IMR-90 (cell line): ENCODE data around the gene IL1RAPL1. TPM values are rescaled to one million over a fixed set of nuclear protein-coding genes. Genes with fewer than 3 reads are reported as not detected.

Experiments
- ATAC-seq: fragments of 200-7000 bp; cut with Tn5 transposase; 2 replicates; pipeline ENCODE4 v1.9.1; 2020; ENCODE audit warnings: low read depth, mild to moderate bottlenecking, moderate library complexity
- BruUV-seq: library from RNA; stranded (reverse); fragments of 400-500 nt; replicated peaks from 2 replicates; lab custom pipeline; 2021; lab: Mats Ljungman, UMichigan
- CTCF ChIA-PET: fragments of 300-600 bp; formaldehyde crosslinking; extraction: SDS; loops from one replicate; lab custom pipeline; 2021; ENCODE audit warnings: antibody characterized with exemption; lab: Yijun Ruan, JAX
- POLR2A ChIA-PET: fragments of 300-600 bp; sonication (Branson Sonifier 250); formaldehyde crosslinking; loops from one replicate; lab custom pipeline; 2022; ENCODE audit warnings: antibody characterized with exemption; ENCODE audit not compliant: unreplicated experiment; lab: Charles Lee
- DNase-seq: peaks from one replicate; pipeline ENCODE4 v3.0.0; 2013
- H2AFZ ChIP-seq: replicated peaks from 2 replicates; pipeline ENCODE3; 2013; ENCODE audit warnings: low read length, mild to moderate bottlenecking; ENCODE audit not compliant: poor library complexity
- H2AK5ac ChIP-seq: 2 replicates; pipeline ENCODE4 v1.6.1; 2013; ENCODE audit warnings: low read depth, low read length, inconsistent platforms
- H2AK9ac ChIP-seq: replicated peaks from 2 replicates; pipeline ENCODE3; 2013; ENCODE audit warnings: mild to moderate bottlenecking, low read depth, low read length, moderate library complexity; ENCODE audit not compliant: poor library complexity
- H2BK120ac ChIP-seq: 2 replicates; pipeline ENCODE4 v1.6.1; 2013; ENCODE audit warnings: low read depth, low read length, inconsistent platforms
- H2BK15ac ChIP-seq: 3 replicates; pipeline ENCODE4 v1.6.1; 2013; ENCODE audit warnings: low read depth, low read length, inconsistent platforms
- H2BK20ac ChIP-seq: 2 replicates; pipeline ENCODE4 v1.6.1; 2013; ENCODE audit warnings: low read depth, mild to moderate bottlenecking, inconsistent platforms, low read length, moderate library complexity
- H2BK5ac ChIP-seq: 2 replicates; pipeline ENCODE4 v1.6.1; 2013; ENCODE audit warnings: mild to moderate bottlenecking, low read depth, low read length, inconsistent platforms; ENCODE audit not compliant: poor library complexity, severe bottlenecking
- H3K14ac ChIP-seq: replicated peaks from 2 replicates; pipeline ENCODE4 v1.6.1; 2013; ENCODE audit warnings: low read depth, low read length, inconsistent platforms
- H3K18ac ChIP-seq: 2 replicates; pipeline ENCODE4 v1.6.1; 2013; ENCODE audit warnings: low read depth, low read length, control low read depth
- H3K23ac ChIP-seq: 2 replicates; pipeline ENCODE4 v1.6.1; 2013; ENCODE audit warnings: low read depth, low read length, inconsistent platforms
- H3K27ac ChIP-seq: 2 replicates; pipeline ENCODE4 v1.5.1; 2013; ENCODE audit warnings: mild to moderate bottlenecking, control low read depth, low read length; ENCODE audit not compliant: insufficient read depth
- H3K27me3 ChIP-seq: 2 replicates; pipeline ENCODE4 v1.6.1; 2013; ENCODE audit warnings: low read length; ENCODE audit not compliant: control insufficient read depth, insufficient read depth
- H3K36me3 ChIP-seq: 2 replicates; pipeline ENCODE4 v1.6.1; 2013; ENCODE audit warnings: low read length, mixed read lengths; ENCODE audit not compliant: control insufficient read depth, insufficient read depth
- H3K4ac ChIP-seq: 2 replicates; pipeline ENCODE4 v1.6.1; 2013; ENCODE audit warnings: low read depth, low read length, inconsistent platforms
- H3K4me1 ChIP-seq: 2 replicates; pipeline ENCODE4 v1.6.1; 2013; ENCODE audit warnings: low read length, mixed read lengths; ENCODE audit not compliant: control insufficient read depth, insufficient read depth
- H3K4me2 ChIP-seq: 2 replicates; pipeline ENCODE4 v1.6.1; 2013; ENCODE audit warnings: low read depth, mild to moderate bottlenecking, control low read depth, low read length, moderate library complexity
- H3K4me3 ChIP-seq: 2 replicates; pipeline ENCODE4 v1.5.1; 2013; ENCODE audit warnings: low read depth, mild to moderate bottlenecking, control low read depth, low read length, moderate library complexity; ENCODE audit not compliant: insufficient read depth
- H3K56ac ChIP-seq: 2 replicates; pipeline ENCODE4 v1.6.1; 2013; ENCODE audit warnings: low read length, inconsistent platforms; ENCODE audit not compliant: insufficient read depth; ENCODE audit errors: extremely low read depth
- H3K79me1 ChIP-seq, 2 experiments: 2 replicates each; pipeline ENCODE4 v1.6.1; 2013; ENCODE audit warnings: low read length in 2 of 2, inconsistent platforms in 1 of 2, low read depth in 1 of 2
- H3K9ac ChIP-seq: 2 replicates; pipeline ENCODE4 v1.6.1; 2013; ENCODE audit warnings: low read depth, low read length, control low read depth
- H3K9me1 ChIP-seq: 2 replicates; pipeline ENCODE4 v1.6.1; 2013; ENCODE audit warnings: low read length, inconsistent platforms; ENCODE audit not compliant: insufficient read depth
- H3K9me3 ChIP-seq: 2 replicates; pipeline ENCODE4 v1.6.1; 2013; ENCODE audit warnings: low read length; ENCODE audit not compliant: control insufficient read depth, insufficient read depth
- H4K20me1 ChIP-seq: 2 replicates; pipeline ENCODE4 v1.6.1; 2013; ENCODE audit warnings: low read length, inconsistent platforms; ENCODE audit not compliant: insufficient read depth
- H4K5ac ChIP-seq: 2 replicates; pipeline ENCODE4 v1.6.1; 2013; ENCODE audit warnings: mild to moderate bottlenecking, low read depth, low read length, control low read depth
- H4K8ac ChIP-seq, 2 experiments: 2 replicates each; pipeline ENCODE4 v1.6.1; 2013; ENCODE audit warnings: low read depth in 2 of 2, low read length in 2 of 2, control low read depth in 1 of 2, inconsistent platforms in 1 of 2
- H4K91ac ChIP-seq: 2 replicates; pipeline ENCODE4 v1.6.1; 2013; ENCODE audit warnings: low read depth, low read length, inconsistent platforms; ENCODE audit not compliant: insufficient read depth
- BHLHE40 ChIP-seq: fragments of 150-350 bp; IDR thresholded peaks from 2 replicates; pipeline ENCODE4 v1.6.1; 2016; ENCODE audit warnings: mild to moderate bottlenecking, low read depth, low read length
- CHD1 ChIP-seq: IDR thresholded peaks from 2 replicates; pipeline ENCODE4 v1.6.1; 2012; ENCODE audit warnings: low read depth, low read length, improper control_type of control experiment
- MAFK ChIP-seq: IDR thresholded peaks from 2 replicates; pipeline ENCODE4 v1.6.1; 2012; ENCODE audit warnings: low read depth, low read length, improper control_type of control experiment
- MXI1 ChIP-seq: IDR thresholded peaks from 2 replicates; pipeline ENCODE4 v1.6.1; 2012; ENCODE audit warnings: low read depth, mild to moderate bottlenecking, low read length, moderate library complexity, borderline replicate concordance
- WGBS, 2 experiments: methylation state at CpG; one replicate each; pipeline versions ENCODE4 v1.1.5 to v1.1.7; 2013; ENCODE audit warnings: missing lambda C conversion rate in 2 of 2; ENCODE audit not compliant: insufficient read length in 1 of 2; ENCODE audit errors: extremely low coverage in 2 of 2; 5-methylcytosine and 5-hydroxymethylcytosine counted together
- dilution Hi-C: fragments of 300-500 bp; cut with HindIII; formaldehyde crosslinking; loops from one replicate; pipeline ENCODE4 v1.14.3; 2018; ENCODE audit warnings: low sequenced_read_pairs; ENCODE audit not compliant: unreplicated experiment
- in situ Hi-C: fragments of 300-500 bp; cut with MboI; formaldehyde crosslinking; loops from 3 replicates; pipeline ENCODE4 v1.14.3; 2019; ENCODE audit warnings: low sequenced_read_pairs, inconsistent platforms, mixed read lengths
- intact Hi-C: fragments of 100-400 bp; cut with micrococcal nuclease; formaldehyde crosslinking; loops from 2 replicates; pipeline ENCODE4 v1.10.0; 2022
- polyA plus RNA-seq, 3 experiments: library from polyadenylated mRNA; depleted of rRNA; stranded (reverse); fragments of >200 nt; gene quantifications; 2 replicates each; pipeline ENCODE4 v1.2.3, GENCODE V29; 2012; ENCODE audit warnings: low replicate concordance in 1 of 3
- total RNA-seq: library from RNA; depleted of rRNA; stranded (reverse); fragments of >200 nt; gene quantifications from 2 replicates; pipeline ENCODE4 v1.2.3, GENCODE V29; 2012

Gene IL1RAPL1
- total and polyA plus RNA-seq, 2 of the 4 experiments (the other 2 are of a cell fraction): 1.5 to 9.0 TPM

DNA sequence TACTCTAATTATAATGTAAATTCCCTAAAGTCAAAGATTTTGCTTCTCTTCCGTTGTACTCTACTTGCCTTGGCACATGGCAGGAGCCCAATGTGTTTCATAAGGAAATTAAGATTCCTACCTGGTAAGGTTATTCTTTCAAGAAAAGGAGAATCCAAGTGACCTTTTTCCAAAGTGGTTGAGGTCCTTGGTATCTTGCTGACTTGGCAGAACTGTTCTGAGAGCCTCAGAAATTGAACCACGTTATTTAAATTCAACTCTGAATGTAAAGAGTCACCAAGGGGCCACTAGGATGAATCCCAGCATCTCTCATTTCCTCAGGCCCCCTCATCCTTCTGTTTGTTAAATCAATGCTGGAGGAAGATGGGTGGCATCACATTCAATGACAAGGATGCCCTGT is 1209.9 kb downstream of the IL1RAPL1 start:
- Histone ChIP-seq H2BK5ac (no peak overlapping the region), H4K20me1 (no peaks in the 10 kb centered on the region), H3K27ac (no peak overlapping the region), H3K9ac (no peak overlapping the region), H3K4me3 (no peak overlapping the region), H2AK9ac (no peak overlapping the region), H2AFZ (no peak overlapping the region), H3K4me2 (no peak overlapping the region), H2BK20ac (no peak overlapping the region), H3K23ac (no peak overlapping the region), H3K18ac (no peak overlapping the region), H3K36me3 (no peaks in the 10 kb centered on the region), H2BK120ac (no peak overlapping the region), H2BK15ac (no peak overlapping the region), H3K9me1 (no peaks in the 10 kb centered on the region), H2AK5ac (no peak overlapping the region), H3K27me3 (no peaks in the 10 kb centered on the region), H4K5ac (no peak overlapping the region), H3K14ac (no peak overlapping the region), H3K4ac (no peak overlapping the region), H4K8ac (no peak overlapping the region), H3K9me3 (no peaks in the 10 kb centered on the region), H3K56ac (no peak overlapping the region), H3K4me1 (no peaks in the 10 kb centered on the region), H3K79me1 (no peaks in the 10 kb centered on the region), H4K91ac (no peak overlapping the region)
- dilution Hi-C loops: no loop called here
- no TSS peak for BruUV-seq
- ChIA-PET CTCF (no interaction called here), POLR2A (no interaction called here)
- intact Hi-C loops: no loop called here
- in situ Hi-C loops: no loop called here
- no peak for TF ChIP-seq MXI1
- no peak for TF ChIP-seq BHLHE40
- TF ChIP-seq MAFK: peak; percentile 81
- TF ChIP-seq CHD1: no peak
- WGBS, 2 experiments: no CpG with 5 or more reads among the region's 2 CpGs
- DNase-seq (no peak), ATAC-seq (no peak)
